HepG2 (cell line): ENCODE data around the gene TMEM247. TPM values are rescaled to one million over a fixed set of nuclear protein-coding genes. Genes with fewer than 3 reads are reported as not detected.

ENCODE experiments used
- ATAC-seq: fragments of 200-7000 bp; cut with Tn5 transposase; 3 replicates; pipeline ENCODE4 v1.9.1; 2020; ENCODE audit warnings: mild to moderate bottlenecking, moderate library complexity
- BruUV-seq: library from RNA; stranded (reverse); fragments of 400-500 nt; replicated peaks from 2 replicates; lab custom pipeline; 2021; lab: Mats Ljungman, UMichigan
- CTCF ChIA-PET: fragments of 300-600 bp; formaldehyde crosslinking; extraction: SDS; loops from one replicate; lab custom pipeline; 2021; ENCODE audit warnings: low total read pairs, inconsistent platforms, low intra/inter-chr PET ratio; lab: Yijun Ruan, JAX
- POLR2A ChIA-PET: fragments of 350-600 bp; sonication (Branson Sonifier 250); formaldehyde crosslinking; loops from one replicate; lab custom pipeline; 2020; ENCODE audit warnings: antibody characterized with exemption, inconsistent platforms; lab: Yijun Ruan, JAX
- DNase-seq: peaks from one replicate; pipeline ENCODE4 v3.0.0-alpha.2; 2015; ENCODE audit warnings: low spot score
- FAIRE-seq: peaks from 3 replicates; lab custom pipeline; 2011; peaks lifted over from hg19 to GRCh38; lab: Jason Lieb, UNC
- H2AFZ ChIP-seq: one replicate; pipeline ENCODE4 v1.6.1; 2011; ENCODE audit warnings: low read length, inconsistent platforms
- H3K27ac ChIP-seq: fragments of 300-600 bp; 3 replicates; pipeline ENCODE4 v1.8.0; 2011; ENCODE audit warnings: mixed run types, mild to moderate bottlenecking, mixed read lengths, low read length, inconsistent platforms; ENCODE audit not compliant: insufficient read depth; ENCODE audit errors: extremely low read length
- H3K27me3 ChIP-seq, 2 experiments: fragments of 200-600 bp in 1 of 2; 2 replicates in 1 of 2; 3 replicates in 1 of 2; pipeline versions ENCODE4 v1.6.0 to v1.8.0; 2011; ENCODE audit warnings: low read length in 2 of 2, mild to moderate bottlenecking in 2 of 2, moderate library complexity in 2 of 2, inconsistent platforms in 1 of 2; ENCODE audit not compliant: insufficient read depth in 2 of 2, control insufficient read depth in 1 of 2
- H3K36me3 ChIP-seq, 2 experiments: fragments of 200-600 bp in 1 of 2; replicated peaks in 1 of 2; 2 replicates in 1 of 2; 3 replicates in 1 of 2; pipeline versions ENCODE4 v1.5.1 to v1.8.0; 2011; ENCODE audit warnings: low read length in 2 of 2, inconsistent platforms in 1 of 2; ENCODE audit not compliant: insufficient read depth in 2 of 2, control insufficient read depth in 1 of 2
- H3K4me1 ChIP-seq: 2 replicates; pipeline ENCODE4 v1.5.1; 2012; ENCODE audit warnings: low read length, inconsistent platforms; ENCODE audit not compliant: insufficient read depth
- H3K4me2 ChIP-seq: 2 replicates; pipeline ENCODE4 v1.6.0; 2011; ENCODE audit warnings: low read depth, low read length, inconsistent platforms
- H3K4me3 ChIP-seq, 3 experiments: fragments of 200-600 bp in 1 of 3; sonication (generic), shearing (Covaris generic) in 1 of 3; replicated peaks in 1 of 3; 2 replicates each; pipeline ENCODE4 v1.5.1; 2011 to 2016; ENCODE audit warnings: low read length in 3 of 3, inconsistent platforms in 2 of 3, low read depth in 2 of 3, mild to moderate bottlenecking in 2 of 3, control low read depth in 1 of 3, mixed read lengths in 1 of 3; ENCODE audit not compliant: insufficient read depth in 1 of 3
- H3K79me2 ChIP-seq: one replicate; pipeline ENCODE4 v1.6.1; 2011; ENCODE audit warnings: low read length, inconsistent platforms; ENCODE audit not compliant: insufficient read depth
- H3K9ac ChIP-seq: 2 replicates; pipeline ENCODE4 v1.6.0; 2011; ENCODE audit warnings: mild to moderate bottlenecking, low read depth, low read length, inconsistent platforms; ENCODE audit not compliant: insufficient read depth
- H3K9me3 ChIP-seq: 2 replicates; pipeline ENCODE4 v1.5.1; 2012; ENCODE audit warnings: mild to moderate bottlenecking, low read length
- H4K20me1 ChIP-seq: 2 replicates; pipeline ENCODE4 v1.6.0; 2011; ENCODE audit warnings: inconsistent platforms, mild to moderate bottlenecking, low read length, moderate library complexity; ENCODE audit not compliant: insufficient read depth
- DR1 ChIP-seq: sonication (generic); formaldehyde crosslinking; IDR thresholded peaks from 2 replicates; pipeline ENCODE4 v1.8.0; 2021; ENCODE audit warnings: mild to moderate bottlenecking, missing genetic modification reagents, inconsistent platforms
- GATAD1 ChIP-seq: IDR thresholded peaks from 2 replicates; pipeline ENCODE4 v1.6.1; 2016; ENCODE audit warnings: missing genetic modification reagents, missing compliant biosample characterization
- KLF11 ChIP-seq: IDR thresholded peaks from 2 replicates; pipeline ENCODE4 v1.6.1; 2016; ENCODE audit warnings: missing compliant biosample characterization
- MAFF ChIP-seq: IDR thresholded peaks from 2 replicates; pipeline ENCODE4 v1.6.1; 2011; ENCODE audit warnings: low read depth, low read length, improper control_type of control experiment
- MAFK ChIP-seq, 2 experiments: IDR thresholded peaks in 1 of 2; conservative IDR thresholded peaks in 1 of 2; 2 replicates each; pipeline ENCODE4 v1.6.1; 2011; ENCODE audit warnings: improper control_type of control experiment in 2 of 2, low read length in 2 of 2
- PCBP2 ChIP-seq: fragments of 200-400 bp; formaldehyde crosslinking; optimal IDR thresholded peaks from 2 replicates; pipeline ENCODE3; 2018; ENCODE audit warnings: low read length, low read depth; ENCODE audit not compliant: poor library complexity, severe bottlenecking
- TCF7L2 ChIP-seq: IDR thresholded peaks from 2 replicates; pipeline ENCODE4 v1.6.1; 2011; ENCODE audit warnings: mild to moderate bottlenecking, low read depth, low read length, moderate library complexity
- ZFP1 ChIP-seq: IDR thresholded peaks from 2 replicates; pipeline ENCODE4 v1.6.1; 2016
- ZMYM4 ChIP-seq: sonication (generic); formaldehyde crosslinking; IDR thresholded peaks from 2 replicates; pipeline ENCODE4 v1.8.1; 2023; ENCODE audit warnings: mild to moderate bottlenecking, missing genetic modification reagents
- ZNF24 ChIP-seq: fragments of 450-650 bp; IDR thresholded peaks from 2 replicates; pipeline ENCODE4 v1.6.1; 2017; ENCODE audit warnings: antibody characterized with exemption, mild to moderate bottlenecking
- ZNF296 ChIP-seq: sonication (generic); formaldehyde crosslinking; conservative IDR thresholded peaks from 2 replicates; pipeline ENCODE4 v1.5.0; 2020; ENCODE audit warnings: mild to moderate bottlenecking, missing genetic modification reagents
- ZNF709 ChIP-seq: sonication (generic); formaldehyde crosslinking; IDR thresholded peaks from 2 replicates; pipeline ENCODE4 v1.5.0; 2020; ENCODE audit warnings: mild to moderate bottlenecking, missing genetic modification reagents
- ZNF784 ChIP-seq: sonication (generic); formaldehyde crosslinking; IDR thresholded peaks from 2 replicates; pipeline ENCODE4 v1.5.1; 2020; ENCODE audit warnings: missing genetic modification reagents, mild to moderate bottlenecking, borderline replicate concordance
- WGBS: methylation state at CpG from one replicate; pipeline ENCODE4 v1.1.6; 2017; ENCODE audit warnings: low lambda C conversion rate; 5-methylcytosine and 5-hydroxymethylcytosine counted together
- in situ Hi-C: cut with HindIII; loops from 2 replicates; pipeline ENCODE4 v1.10.0; 2017; ENCODE audit warnings: low pct_unique_long_range_greater_than_20kb; ENCODE audit not compliant: extremely low pct_ligation_motif_present
- intact Hi-C: fragments of 100-400 bp; cut with micrococcal nuclease; formaldehyde crosslinking; loops from one replicate; pipeline ENCODE4 v1.10.0; 2022; ENCODE audit not compliant: unreplicated experiment
- polyA plus RNA-seq, 8 experiments: library from polyadenylated mRNA; depleted of rRNA in 3 of 8; stranded (reverse) in 7 of 8; unstranded in 1 of 8; fragments of >200 nt; fragmentation: Illumina TruSeq in 4 of 8; extraction: Trizol in 4 of 8; gene quantifications; 2 replicates each; pipeline versions ENCODE4 v1.2.1 to v1.2.3, GENCODE V29; 2011 to 2016; ENCODE audit warnings: low read depth in 4 of 8, missing spikeins in 1 of 8, mixed read lengths in 1 of 8; ENCODE audit not compliant: insufficient read depth in 1 of 8
- total RNA-seq, 5 experiments: library from RNA; depleted of rRNA; stranded (reverse); fragments of >200 nt; fragmentation: Illumina TruSeq; extraction: Trizol; gene quantifications; 2 replicates each; pipeline ENCODE4 v1.2.3, GENCODE V29; 2016; ENCODE audit warnings: low read depth in 1 of 5

TMEM247 gene
- total and polyA plus RNA-seq, 2 of the 13 experiments (the other 11 are each of a cell fraction or from before 2014, with no cell fraction given): not detected

- BruUV-seq: no TSS peak
- Histone ChIP-seq H3K9ac (no peak overlapping the region), H3K9me3 (no peaks in the 10 kb centered on the region), H3K4me1 (peaks cover 19% of the 10 kb centered on the region), H3K79me2 (no peaks in the 10 kb centered on the region), H3K36me3 (no peaks in the 10 kb centered on the region), H3K27ac (no peak overlapping the region), H3K4me2 (no peak overlapping the region), H3K4me3 (no peak overlapping the region), H3K27me3 (peaks cover 2 to 53% of the 10 kb centered on the region in 2 experiments; a peak in 4 of 5 replicates), H2AFZ (no peak overlapping the region), H4K20me1 (no peaks in the 10 kb centered on the region)
- DNase-seq (no peak), FAIRE-seq (no peak), ATAC-seq (peak; percentile 53)
- CTCF ChIA-PET: no interaction called here
- in situ Hi-C loops (no loop called here), intact Hi-C loops (no loop called here)
- 39% methylated on average over 8 of the region's 8 CpGs for WGBS
- TF ChIP-seq DR1 (CRISPR knock-in tag) (no peak), MAFF (peak; percentile 28; the same call in 1 of the 2 replicates), GATAD1 (no peak), ZNF784 (CRISPR knock-in tag) (no peak), MAFK (conservative IDR thresholded peaks at IDR 0.05 in 1 of 2, IDR thresholded peaks at IDR 0.05 in 1 of 2; ENCODE audit: low read length in 2 of 2) (peak; percentile 21 to 52; a peak in 2 of 4 replicates), PCBP2 (peak; percentile 14)
- POLR2A ChIA-PET: no interaction called here
Observed at GRCh38 chr2:46504685-46505471, 25.5 kb downstream of the TMEM247 start.

GRCh38 chr2:46505472-46505783 lies 26.1 kb downstream of the TMEM247 start:
- Histone ChIP-seq H2AFZ (no peak overlapping the region), H4K20me1 (no peaks in the 10 kb centered on the region), H3K9me3 (no peaks in the 10 kb centered on the region), H3K4me3 (no peak overlapping the region), H3K9ac (no peak overlapping the region), H3K27me3 (peaks cover 2 to 47% of the 10 kb centered on the region in 2 experiments; a peak in 4 of 5 replicates), H3K79me2 (no peaks in the 10 kb centered on the region), H3K4me2 (no peak overlapping the region), H3K27ac (no peak overlapping the region), H3K4me1 (peaks cover 13% of the 10 kb centered on the region; the same call in 1 of the 2 replicates), H3K36me3 (no peaks in the 10 kb centered on the region)
- in situ Hi-C loops: no loop called here
- WGBS: 19% methylated on average over 3 of the region's 3 CpGs
- no TSS peak for BruUV-seq
- FAIRE-seq (no peak), ATAC-seq (no peak), DNase-seq (no peak)
- intact Hi-C loops: no loop called here
- TF ChIP-seq ZFP1: no peak
- TF ChIP-seq TCF7L2: no peak
- TF ChIP-seq ZNF709 (CRISPR knock-in tag): no peak
- TF ChIP-seq KLF11 (CRISPR knock-in tag): no peak
- TF ChIP-seq ZMYM4 (CRISPR knock-in tag): no peak
- TF ChIP-seq ZNF24: no peak
- TF ChIP-seq ZNF296: no peak
- ChIA-PET CTCF (no interaction called here), POLR2A (no interaction called here)
